Endodermal cell (in vitro differentiated cells): ENCODE data around the gene SPO11. TPM values are rescaled to one million over a fixed set of nuclear protein-coding genes. Genes with fewer than 3 reads are reported as not detected.
A peak's percentile ranks its signal among the peaks of the same experiment; 100 is the strongest.

Experiments
- DNase-seq: peaks from one replicate; pipeline ENCODE4 v3.0.0-alpha.2; 2017
- H3K27ac ChIP-seq: 2 replicates; pipeline ENCODE4 v1.5.1; 2013; ENCODE audit warnings: mild to moderate bottlenecking, low read depth, low read length, moderate library complexity
- H3K27me3 ChIP-seq: 2 replicates; pipeline ENCODE4 v1.6.1; 2013; ENCODE audit warnings: mild to moderate bottlenecking, low read length, moderate library complexity; ENCODE audit not compliant: insufficient read depth, control insufficient read depth, poor library complexity, severe bottlenecking
- H3K36me3 ChIP-seq: 2 replicates; pipeline ENCODE4 v1.7.0; 2013; ENCODE audit warnings: mild to moderate bottlenecking, low read length, moderate library complexity; ENCODE audit not compliant: control insufficient read depth, insufficient read depth
- H3K4me1 ChIP-seq: one replicate; pipeline ENCODE4 v1.7.0; 2013; ENCODE audit warnings: low read length; ENCODE audit not compliant: control insufficient read depth, insufficient read depth
- H3K4me3 ChIP-seq: 2 replicates; pipeline ENCODE4 v1.5.1; 2013; ENCODE audit warnings: mild to moderate bottlenecking, low read length, moderate library complexity
- H3K9ac ChIP-seq: 2 replicates; pipeline ENCODE4 v1.6.1; 2013; ENCODE audit warnings: mild to moderate bottlenecking, low read length, moderate library complexity; ENCODE audit not compliant: poor library complexity, severe bottlenecking; ENCODE audit errors: extremely low read depth
- H3K9me3 ChIP-seq: 2 replicates; pipeline ENCODE4 v1.6.1; 2013; ENCODE audit warnings: mild to moderate bottlenecking, low read length, moderate library complexity; ENCODE audit not compliant: control insufficient read depth
- H3K27ac Mint-ChIP-seq: 2 replicates; pipeline ENCODE4 v1.8.0; 2020; ENCODE audit warnings: mixed read lengths
- H3K27me3 Mint-ChIP-seq: 2 replicates; pipeline ENCODE4 v1.8.0; 2021; ENCODE audit warnings: mild to moderate bottlenecking, mixed read lengths; ENCODE audit not compliant: insufficient read depth
- H3K36me3 Mint-ChIP-seq: 2 replicates; pipeline ENCODE4 v1.8.0; 2020; ENCODE audit warnings: low read depth, mixed read lengths
- H3K4me1 Mint-ChIP-seq: 2 replicates; pipeline ENCODE4 v1.8.0; 2020; ENCODE audit warnings: mixed read lengths
- H3K4me3 Mint-ChIP-seq: 2 replicates; pipeline ENCODE4 v1.8.0; 2020; ENCODE audit warnings: mild to moderate bottlenecking, moderate library complexity, mixed read lengths
- H3K9me3 Mint-ChIP-seq: 2 replicates; pipeline ENCODE4 v1.8.0; 2020; ENCODE audit warnings: mild to moderate bottlenecking, mixed read lengths
- WGBS, 2 experiments: methylation state at CpG; one replicate each; pipeline versions ENCODE4 v1.1.5 to v1.1.7; 2013; ENCODE audit warnings: missing lambda C conversion rate in 2 of 2, mixed read lengths in 1 of 2; ENCODE audit not compliant: insufficient coverage in 1 of 2, insufficient read length in 1 of 2; 5-methylcytosine and 5-hydroxymethylcytosine counted together
- microRNA-seq: library from miRNA; unstranded; fragments of <30 nt; microRNA quantifications from one replicate; pipeline ENCODE4 v1.2.0, GENCODE V29; 2020; ENCODE audit warnings: borderline microRNAs expressed
- total RNA-seq, 2 donors: library from RNA; stranded (reverse); fragmentation: NEBNext Ultra II Directional in 1 of 2; extraction: Animal tissue kit (Norgen Biotek cat#: 25700) in 1 of 2; gene quantifications; 2 replicates in 1 of 2; 3 replicates in 1 of 2; pipeline ENCODE4 v1.2.1, GENCODE V29; 2021
- TF ChIP-seq, protein P1 (sequence below): fragments of 200-600 bp; sonication (generic); conservative IDR thresholded peaks from 2 replicates; pipeline ENCODE4 v1.5.0; 2021; ENCODE audit warnings: antibody characterized with exemption, mild to moderate bottlenecking

Gene SPO11
- total RNA-seq, 2 donors from 2014 or later, result not detected

DNA sequence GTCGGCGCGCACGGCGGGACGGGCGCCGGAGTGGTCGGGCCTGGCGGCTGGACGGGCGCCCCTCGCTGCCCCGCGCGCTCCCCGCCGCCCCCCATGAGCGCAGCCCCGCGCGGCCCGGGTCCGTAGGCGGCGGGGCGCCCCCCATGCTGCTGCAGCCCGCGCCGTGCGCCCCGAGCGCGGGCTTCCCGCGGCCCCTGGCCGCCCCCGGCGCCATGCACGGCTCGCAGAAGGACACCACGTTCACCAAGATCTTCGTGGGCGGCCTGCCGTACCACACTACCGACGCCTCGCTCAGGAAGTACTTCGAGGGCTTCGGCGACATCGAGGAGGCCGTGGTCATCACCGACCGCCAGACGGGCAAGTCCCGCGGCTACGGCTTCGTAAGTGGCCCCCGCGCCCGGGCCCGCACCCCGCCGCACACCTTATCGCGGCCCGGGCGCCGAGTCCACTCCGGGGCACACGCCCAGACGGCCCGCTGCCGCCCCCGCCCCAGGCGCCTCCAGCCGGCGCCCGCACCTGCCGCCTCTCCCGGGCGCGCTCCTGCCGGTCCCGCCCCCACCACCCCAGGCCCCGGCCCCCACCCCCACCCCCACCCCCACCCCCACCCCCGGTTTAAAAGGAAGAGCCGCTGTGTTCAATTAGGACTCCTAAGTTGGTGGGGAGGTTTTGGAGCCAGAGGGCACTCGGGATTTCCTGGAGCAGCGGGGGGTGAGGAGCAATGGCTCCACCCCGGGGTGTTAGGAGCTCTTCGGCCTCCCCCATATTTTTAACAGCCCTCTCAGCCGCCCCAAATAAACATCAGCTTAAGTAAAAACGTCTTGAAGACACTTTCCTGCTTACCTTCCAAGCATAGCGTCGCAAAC, 62.1 kb downstream of the SPO11 start:
- Histone ChIP-seq H3K4me1 (peaks cover 7% of the 10 kb centered on the region), H3K9ac (peak overlapping the region; percentile 34), H3K27me3 (peaks cover 16% of the 10 kb centered on the region), H3K4me3 (peak overlapping the region; percentile 80), H3K27ac (no peak overlapping the region), H3K36me3 (peaks cover 12% of the 10 kb centered on the region), H3K9me3 (no peaks in the 10 kb centered on the region)
- Mint-ChIP-seq H3K4me1 (peaks cover 18% of the 10 kb centered on the region), H3K9me3 (no peaks in the 10 kb centered on the region), H3K4me3 (peak overlapping the region; percentile 75), H3K27me3 (peaks cover 14% of the 10 kb centered on the region), H3K36me3 (peaks cover 24% of the 10 kb centered on the region), H3K27ac (peak overlapping the region; percentile 49)
- TF ChIP-seq, protein P1, sequence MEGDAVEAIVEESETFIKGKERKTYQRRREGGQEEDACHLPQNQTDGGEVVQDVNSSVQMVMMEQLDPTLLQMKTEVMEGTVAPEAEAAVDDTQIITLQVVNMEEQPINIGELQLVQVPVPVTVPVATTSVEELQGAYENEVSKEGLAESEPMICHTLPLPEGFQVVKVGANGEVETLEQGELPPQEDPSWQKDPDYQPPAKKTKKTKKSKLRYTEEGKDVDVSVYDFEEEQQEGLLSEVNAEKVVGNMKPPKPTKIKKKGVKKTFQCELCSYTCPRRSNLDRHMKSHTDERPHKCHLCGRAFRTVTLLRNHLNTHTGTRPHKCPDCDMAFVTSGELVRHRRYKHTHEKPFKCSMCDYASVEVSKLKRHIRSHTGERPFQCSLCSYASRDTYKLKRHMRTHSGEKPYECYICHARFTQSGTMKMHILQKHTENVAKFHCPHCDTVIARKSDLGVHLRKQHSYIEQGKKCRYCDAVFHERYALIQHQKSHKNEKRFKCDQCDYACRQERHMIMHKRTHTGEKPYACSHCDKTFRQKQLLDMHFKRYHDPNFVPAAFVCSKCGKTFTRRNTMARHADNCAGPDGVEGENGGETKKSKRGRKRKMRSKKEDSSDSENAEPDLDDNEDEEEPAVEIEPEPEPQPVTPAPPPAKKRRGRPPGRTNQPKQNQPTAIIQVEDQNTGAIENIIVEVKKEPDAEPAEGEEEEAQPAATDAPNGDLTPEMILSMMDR, result no peak
- no peak for DNase-seq
- WGBS, 2 experiments, result 1 to 3% methylated on average over 28 to 83 of the region's 98 CpGs

DNA sequence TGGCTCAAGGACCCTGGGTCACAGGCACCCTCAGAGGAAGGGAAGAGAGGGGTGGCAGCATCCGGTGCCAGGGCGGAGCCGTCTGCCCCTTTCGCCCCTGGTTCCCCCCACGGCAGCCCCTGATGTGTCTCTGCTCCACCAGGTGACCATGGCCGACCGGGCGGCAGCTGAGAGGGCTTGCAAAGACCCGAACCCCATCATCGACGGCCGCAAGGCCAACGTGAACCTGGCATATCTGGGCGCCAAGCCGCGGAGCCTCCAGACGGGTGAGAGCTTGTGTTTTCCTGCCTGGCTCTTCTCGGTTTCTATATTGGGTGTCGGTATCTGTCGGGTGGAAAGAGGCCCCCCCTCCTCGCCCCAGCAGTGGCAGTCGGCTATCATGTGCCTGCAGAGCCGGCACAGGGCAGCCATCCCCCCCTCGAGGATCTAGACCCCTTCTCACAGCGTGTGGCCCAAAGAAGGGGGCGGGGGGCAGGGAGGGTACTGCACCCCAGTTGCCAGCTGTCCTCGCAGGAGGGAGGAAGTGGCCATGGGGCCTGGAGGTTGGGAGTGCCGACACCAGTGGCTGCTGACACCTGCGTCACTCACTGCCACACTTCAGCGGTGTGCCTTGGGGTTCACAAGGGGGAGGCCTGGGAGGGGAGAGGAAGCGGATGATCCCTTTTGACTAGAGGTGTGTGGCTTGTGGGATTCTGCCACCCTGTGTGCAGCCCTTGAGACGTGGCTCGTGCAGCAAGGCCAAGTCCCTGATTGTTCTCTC, 63.1 kb downstream of the SPO11 start:
- Mint-ChIP-seq H3K4me1 (peaks cover 18% of the 10 kb centered on the region), H3K27me3 (peaks cover 14% of the 10 kb centered on the region), H3K4me3 (peak overlapping the region; percentile 75), H3K27ac (peak overlapping the region; percentile 81), H3K9me3 (no peaks in the 10 kb centered on the region), H3K36me3 (peaks cover 32% of the 10 kb centered on the region)
- DNase-seq, result no peak
- peaks cover 21% of the 10 kb centered on the region for H3K36me3 ChIP-seq
- TF ChIP-seq, protein P1, result no peak
- H3K27me3 ChIP-seq, result peaks cover 16% of the 10 kb centered on the region
- H3K9me3 ChIP-seq, result no peaks in the 10 kb centered on the region
- H3K4me1 ChIP-seq, result peaks cover 7% of the 10 kb centered on the region
- H3K9ac ChIP-seq, result no peak overlapping the region
- peak overlapping the region; percentile 80 for H3K4me3 ChIP-seq
- 58 to 77% methylated on average over 8 to 33 of the region's 33 CpGs for WGBS, 2 experiments
- no peak overlapping the region for H3K27ac ChIP-seq

Small RNAs within 50 kb of the gene (microRNA-seq; reads per million reads assigned to microRNA genes)
- not detected for gene MIR4325

Other genes starting within 250 kb of the SPO11 start
- 10 to 100 TPM; 45.6 to 49.6 TPM for gene BMP7, start 63.2 kb upstream of the SPO11 start, total RNA-seq
- gene RAE1, start 21.5 kb downstream of the SPO11 start, total RNA-seq, result 10 to 100 TPM; 41.2 to 43.8 TPM
- gene RBM38, start 61.6 kb downstream of the SPO11 start, total RNA-seq, result 10 to 100 TPM; 29.0 to 30.2 TPM
- gene CTCFL, start 195.3 kb downstream of the SPO11 start, total RNA-seq, result 1 to 10 TPM in 1 of 2 donors, under 1 TPM in 1; 0.33 to 1.4 TPM
- not detected for gene PCK1, start 231.3 kb downstream of the SPO11 start, total RNA-seq